ENCODE data around the gene CPVL.

- TF ChIP-seq, protein P1, sequence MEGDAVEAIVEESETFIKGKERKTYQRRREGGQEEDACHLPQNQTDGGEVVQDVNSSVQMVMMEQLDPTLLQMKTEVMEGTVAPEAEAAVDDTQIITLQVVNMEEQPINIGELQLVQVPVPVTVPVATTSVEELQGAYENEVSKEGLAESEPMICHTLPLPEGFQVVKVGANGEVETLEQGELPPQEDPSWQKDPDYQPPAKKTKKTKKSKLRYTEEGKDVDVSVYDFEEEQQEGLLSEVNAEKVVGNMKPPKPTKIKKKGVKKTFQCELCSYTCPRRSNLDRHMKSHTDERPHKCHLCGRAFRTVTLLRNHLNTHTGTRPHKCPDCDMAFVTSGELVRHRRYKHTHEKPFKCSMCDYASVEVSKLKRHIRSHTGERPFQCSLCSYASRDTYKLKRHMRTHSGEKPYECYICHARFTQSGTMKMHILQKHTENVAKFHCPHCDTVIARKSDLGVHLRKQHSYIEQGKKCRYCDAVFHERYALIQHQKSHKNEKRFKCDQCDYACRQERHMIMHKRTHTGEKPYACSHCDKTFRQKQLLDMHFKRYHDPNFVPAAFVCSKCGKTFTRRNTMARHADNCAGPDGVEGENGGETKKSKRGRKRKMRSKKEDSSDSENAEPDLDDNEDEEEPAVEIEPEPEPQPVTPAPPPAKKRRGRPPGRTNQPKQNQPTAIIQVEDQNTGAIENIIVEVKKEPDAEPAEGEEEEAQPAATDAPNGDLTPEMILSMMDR (conservative IDR thresholded peaks at IDR 0.05 in 1 of 2, IDR thresholded peaks at IDR 0.05 in 1 of 2; ENCODE audit: low read depth in 1 of 2, low read length in 2 of 2): no peak
- TF ChIP-seq EZH2 (IDR thresholded peaks at IDR 0.05; ENCODE audit: low read length, missing control alignments): no peak
Observed at GRCh38 chr7:29000717-29001076, 145.6 kb downstream of the CPVL start.

Data from fibroblast of lung (primary cell).